Measurements from ENCODE around the gene CHRNA5. TPM values are rescaled to one million over a fixed set of nuclear protein-coding genes. Genes with fewer than 3 reads are reported as not detected.

The CHRNA5 gene
- total RNA-seq, 4 donors from 2014 or later: 0.33 TPM; not detected in 3

- WGBS, 2 donors: 93 to 97% methylated on average over 2 of the region's 2 CpGs
- H3K4me1 ChIP-seq: no peaks in the 10 kb centered on the region
- H3K27ac ChIP-seq: no peak overlapping the region
- H3K4me3 ChIP-seq (replicated peaks in 1 of 3): no peak overlapping the region
- intact Hi-C loops (cut with DNase I): no loop called here
- H3K9me3 ChIP-seq: no peaks in the 10 kb centered on the region
- H3K27me3 ChIP-seq: no peaks in the 10 kb centered on the region
- no peak for DNase-seq
- no peaks in the 10 kb centered on the region for H3K36me3 ChIP-seq
- TF ChIP-seq POLR2A (IDR thresholded peaks at IDR 0.05): no peak
- TF ChIP-seq CTCF (IDR thresholded peaks at IDR 0.05): no peak
Measured at GRCh38 chr15:78633348-78633747, 68.0 kb downstream of the CHRNA5 start.

- Histone ChIP-seq H3K4me3 (replicated peaks in 1 of 3) (no peak overlapping the region), H3K9me3 (no peaks in the 10 kb centered on the region), H3K27ac (no peak overlapping the region), H3K27me3 (no peaks in the 10 kb centered on the region), H3K4me1 (no peaks in the 10 kb centered on the region), H3K36me3 (no peaks in the 10 kb centered on the region)
- intact Hi-C loops (cut with DNase I): loop anchor here (5.0 kb wide), 1 partner anchor 73 kb away; no protein-coding TSS in a partner anchor
- no peak for TF ChIP-seq POLR2A (IDR thresholded peaks at IDR 0.05)
- TF ChIP-seq CTCF (IDR thresholded peaks at IDR 0.05): no peak
- WGBS, 2 donors: 81 to 86% methylated on average over 7 to 11 of the region's 12 CpGs
- no peak for DNase-seq
Measured at GRCh38 chr15:78634210-78635145, 69.2 kb downstream of the CHRNA5 start.

- Histone ChIP-seq H3K4me1 (peaks cover under 1 to 3% of the 10 kb centered on the region in 2 donors), H3K4me3 (replicated peaks in 1 of 3) (no peak overlapping the region), H3K27ac (no peak overlapping the region), H3K9me3 (no peaks in the 10 kb centered on the region), H3K36me3 (no peaks in the 10 kb centered on the region), H3K27me3 (no peaks in the 10 kb centered on the region)
- DNase-seq: no peak
- WGBS, 2 donors: 83 to 87% methylated on average over 5 to 10 of the region's 10 CpGs
- no peak for TF ChIP-seq CTCF (IDR thresholded peaks at IDR 0.05)
- intact Hi-C loops (cut with DNase I): loop anchor here (5.0 kb wide), 1 partner anchor 72 kb away; no protein-coding TSS in a partner anchor
Measured at GRCh38 chr15:78635346-78635745, 70.0 kb downstream of the CHRNA5 start.

DNA sequence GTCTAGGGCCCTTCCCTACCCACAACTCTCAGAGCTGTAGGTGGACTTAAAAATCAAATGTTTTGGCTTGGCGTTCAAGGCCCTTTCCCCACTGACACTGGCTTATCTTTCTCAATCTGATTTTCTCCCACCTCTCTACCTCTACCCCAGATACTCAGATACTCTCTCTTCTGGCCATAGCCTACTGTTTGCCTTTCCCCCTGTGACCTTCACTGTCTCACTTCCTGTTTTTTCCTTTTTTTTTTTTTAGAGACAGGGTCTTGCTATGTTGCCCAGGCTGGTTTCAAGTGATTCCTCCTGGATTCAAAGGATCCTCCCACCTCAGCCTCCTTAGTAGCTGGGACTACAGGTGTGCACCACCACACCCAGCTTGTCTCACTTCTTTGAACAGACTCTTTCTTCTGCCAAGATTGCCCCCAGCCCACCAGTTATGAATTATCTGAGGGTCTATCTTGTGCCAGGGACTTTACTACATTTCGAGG lies 71.1 kb downstream of the CHRNA5 start:
- TF ChIP-seq POLR2A (IDR thresholded peaks at IDR 0.05) (no peak), CTCF (IDR thresholded peaks at IDR 0.05) (no peak)
- DNase-seq: no peak
- no peaks in the 10 kb centered on the region for H3K9me3 ChIP-seq
- H3K36me3 ChIP-seq: no peaks in the 10 kb centered on the region
- peaks cover 5 to 13% of the 10 kb centered on the region in 2 donors for H3K4me1 ChIP-seq
- no peaks in the 10 kb centered on the region for H3K27me3 ChIP-seq
- 95 to 97% methylated on average over 2 of the region's 2 CpGs for WGBS, 2 donors
- H3K27ac ChIP-seq: no peak overlapping the region
- intact Hi-C loops (cut with DNase I): loop anchor here (5.0 kb wide), 1 partner anchor 71 kb away; no protein-coding TSS in a partner anchor
- H3K4me3 ChIP-seq (replicated peaks in 1 of 3): no peak overlapping the region
